HG03139 (cell line): ENCODE measurements around the gene CD300LG.
"Not testable (repeated sequence)": the region's sequence is repeated elsewhere in the genome, so short reads cannot be mapped to it uniquely, and the experiment has no call there.

ENCODE experiments used
- ATAC-seq: cut with Tn5 transposase; IDR thresholded peaks from one replicate; pipeline ENCODE4 v1.9.1; 2021; ENCODE audit not compliant: unreplicated experiment

The CD300LG gene

DNA sequence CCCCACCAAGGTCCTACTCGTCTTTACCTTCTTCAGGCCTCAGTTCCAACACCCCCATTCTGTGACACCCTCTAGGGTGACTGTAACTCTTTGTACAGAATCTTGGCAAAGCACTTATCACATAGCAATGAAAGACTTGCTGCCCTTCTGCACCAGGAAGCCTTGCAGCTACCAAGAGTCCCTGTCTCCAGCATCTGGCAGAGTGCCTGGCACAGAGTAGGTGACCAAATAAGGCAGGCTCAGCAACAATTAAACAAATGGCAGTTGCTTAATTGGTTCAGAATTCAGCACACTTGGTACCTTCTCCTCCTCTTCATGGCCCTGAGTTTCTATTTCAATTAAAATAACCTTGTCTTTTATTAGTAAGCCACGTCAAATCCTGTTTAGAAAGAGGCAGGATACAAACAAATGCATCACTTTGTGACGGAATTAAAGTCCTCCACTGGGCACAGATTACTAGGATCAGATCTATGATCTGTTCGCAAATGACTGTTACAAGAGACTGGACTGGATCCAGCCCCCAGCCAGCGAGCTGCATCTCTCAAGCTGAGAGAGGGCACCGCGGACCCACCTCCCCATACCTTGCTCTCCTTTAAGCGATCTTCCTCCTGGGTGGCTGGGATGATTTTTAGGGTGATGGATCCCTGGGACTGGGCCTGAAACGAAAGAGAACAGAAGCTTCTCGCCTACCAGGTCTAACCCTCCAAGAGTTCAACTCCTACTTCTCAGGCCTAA is 23.5 kb upstream of the CD300LG start:
- no peak for ATAC-seq

- ATAC-seq = no peak
These were observed 21.4 kb upstream of the CD300LG start for GRCh38 chr17:43825567-43825966.

- no peak for ATAC-seq
These were observed 20.8 kb upstream of the CD300LG start for GRCh38 chr17:43826206-43826605.

- ATAC-seq = no peak
These were observed 19.4 kb upstream of the CD300LG start for GRCh38 chr17:43827596-43827995.

- ATAC-seq = no peak
These were observed 17.2 kb upstream of the CD300LG start for GRCh38 chr17:43829738-43830137.

DNA sequence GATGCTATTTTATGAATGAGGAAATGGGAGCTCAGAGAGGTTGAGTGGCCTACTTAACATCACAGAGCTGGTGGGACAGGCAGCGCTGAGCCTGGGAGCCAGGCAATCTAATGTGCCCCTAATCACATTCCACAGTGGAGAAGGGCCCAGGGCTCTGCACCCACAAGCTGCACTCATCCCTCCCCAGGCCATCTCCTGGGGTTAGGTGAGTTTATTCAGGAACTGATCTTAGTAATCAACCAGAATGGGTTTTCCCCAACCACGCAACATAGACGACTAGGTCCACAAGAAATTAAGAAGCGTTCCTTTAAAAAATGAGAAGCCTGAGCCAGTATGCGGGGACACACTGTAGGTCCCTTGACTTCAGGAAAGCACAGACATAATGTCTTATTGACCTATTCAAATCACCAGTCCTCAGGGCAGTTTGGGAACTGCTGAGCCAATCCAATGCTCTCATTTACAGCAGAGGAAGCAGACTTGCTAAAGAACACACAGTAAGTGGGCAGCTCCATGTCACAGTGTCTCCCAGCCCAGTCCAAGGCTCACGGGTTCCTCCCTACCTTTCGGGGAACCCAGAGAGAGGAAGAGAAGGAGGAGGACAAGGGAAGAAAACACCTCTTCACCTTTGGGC is 16.4 kb upstream of the CD300LG start:
- no peak for ATAC-seq

- ATAC-seq = no peak
These were observed 15.3 kb upstream of the CD300LG start for GRCh38 chr17:43831633-43832032.

GRCh38 chr17:43832168-43832975 is 14.6 kb upstream of the CD300LG start:
- no peak for ATAC-seq

GRCh38 chr17:43832976-43833829 is 13.8 kb upstream of the CD300LG start, which contains the start of gene MPP3:
MPP3 (minus strand) TSS chr17:43833146; CDS start chr17:43831906, 1,240 bp downstream.
- ATAC-seq = no peak

DNA sequence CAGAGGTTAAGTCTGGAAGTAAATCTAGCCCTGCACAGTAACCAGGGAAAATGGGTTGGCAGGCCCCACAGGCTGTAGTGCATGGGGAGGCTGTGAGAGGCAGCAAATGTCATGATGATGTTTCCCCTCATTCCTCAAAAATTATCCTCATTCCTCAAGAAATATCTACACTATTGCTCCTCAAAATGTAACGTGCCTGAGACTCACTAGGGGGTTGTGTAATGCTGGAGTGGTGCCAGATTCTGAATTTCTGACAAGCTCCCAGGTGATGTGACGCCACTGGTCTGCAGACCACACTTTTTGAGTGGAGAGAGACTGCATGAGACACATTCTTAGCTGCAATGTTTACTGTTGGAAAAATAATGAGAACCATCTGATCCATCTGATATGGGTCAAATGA is 12.9 kb upstream of the CD300LG start:
- no peak for ATAC-seq

DNA sequence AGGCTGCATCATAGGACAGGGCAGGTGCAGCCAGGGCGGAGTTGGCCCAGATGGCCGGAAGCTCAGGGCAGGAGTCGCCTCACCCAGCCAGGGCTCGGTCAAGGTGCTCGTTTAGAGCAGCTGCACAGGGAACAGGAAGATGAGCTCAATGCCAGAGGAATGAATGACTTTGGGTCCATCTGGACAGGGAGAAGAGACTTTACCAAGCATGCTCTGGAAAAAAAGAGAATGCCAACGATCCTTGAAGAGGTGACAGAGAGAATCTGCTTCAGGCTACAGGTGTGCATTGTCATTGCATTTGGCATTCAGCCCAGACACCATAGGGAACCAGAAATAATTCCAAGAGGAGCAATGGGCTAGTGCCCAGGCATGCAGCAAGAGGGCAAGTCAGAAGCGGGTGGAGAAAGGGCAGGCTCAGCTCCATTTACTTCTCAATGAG is 7.3 kb upstream of the CD300LG start:
- ATAC-seq = no peak

DNA sequence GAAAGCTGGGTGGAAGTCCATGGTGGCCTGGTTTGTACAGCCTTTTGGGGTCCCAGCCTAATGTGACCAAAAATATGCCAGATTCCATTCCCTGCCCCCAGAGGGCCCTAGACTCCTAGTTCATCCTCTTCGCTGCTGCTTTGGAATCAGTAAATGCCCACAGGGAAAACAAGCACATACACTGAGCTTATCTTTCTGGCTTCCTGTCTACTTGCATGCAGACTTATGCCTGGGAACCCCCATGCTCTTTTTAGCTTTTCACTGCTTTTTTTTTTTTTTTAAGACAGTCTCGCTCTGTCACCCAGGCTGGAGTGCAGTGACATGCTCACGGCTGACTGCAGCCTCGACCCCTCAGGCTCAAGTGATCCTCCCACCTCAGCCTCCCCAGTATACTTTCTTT is 6.2 kb upstream of the CD300LG start:
- no peak for ATAC-seq

- no peak for ATAC-seq
These were observed 5.7 kb upstream of the CD300LG start for GRCh38 chr17:43841282-43841681.

DNA sequence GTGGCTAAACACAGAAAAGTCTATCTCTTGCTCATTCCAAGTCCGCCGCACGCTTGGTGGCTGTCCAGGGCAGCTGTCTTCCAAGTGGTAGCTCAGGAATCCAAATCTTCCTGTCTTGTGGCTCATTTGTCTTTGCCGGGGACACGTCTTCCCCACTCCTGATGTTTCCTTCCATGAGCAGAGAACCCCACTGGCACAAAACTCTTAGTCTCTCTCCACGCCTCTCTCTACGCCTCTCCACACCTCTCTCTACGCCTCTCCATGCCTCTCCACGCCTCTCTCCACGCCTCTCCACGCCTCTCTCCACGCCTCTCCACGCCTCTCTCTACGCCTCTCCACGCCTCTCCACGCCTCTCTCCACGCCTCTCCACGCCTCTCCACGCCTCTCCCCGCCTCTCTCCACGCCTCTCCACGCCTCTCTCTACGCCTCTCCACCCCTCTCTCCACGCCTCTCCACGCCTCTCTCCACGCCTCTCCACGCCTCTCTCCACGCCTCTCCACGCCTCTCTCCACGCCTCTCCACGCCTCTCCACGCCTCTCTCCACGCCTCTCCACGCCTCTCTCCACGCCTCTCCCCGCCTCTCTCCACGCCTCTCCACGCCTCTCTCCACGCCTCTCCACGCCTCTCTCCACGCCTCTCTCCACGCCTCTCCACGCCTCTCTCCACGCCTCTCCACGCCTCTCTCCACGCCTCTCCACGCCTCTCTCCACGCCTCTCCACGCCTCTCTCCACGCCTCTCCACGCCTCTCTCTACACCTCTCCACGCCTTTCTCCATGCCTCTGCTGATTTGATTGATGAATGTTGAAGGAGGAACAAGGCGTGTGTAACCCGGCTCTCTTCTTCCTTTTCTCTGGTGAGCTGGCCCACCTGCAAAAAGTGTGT is 4.6 kb upstream of the CD300LG start:
- not testable (repeated sequence) for ATAC-seq

DNA sequence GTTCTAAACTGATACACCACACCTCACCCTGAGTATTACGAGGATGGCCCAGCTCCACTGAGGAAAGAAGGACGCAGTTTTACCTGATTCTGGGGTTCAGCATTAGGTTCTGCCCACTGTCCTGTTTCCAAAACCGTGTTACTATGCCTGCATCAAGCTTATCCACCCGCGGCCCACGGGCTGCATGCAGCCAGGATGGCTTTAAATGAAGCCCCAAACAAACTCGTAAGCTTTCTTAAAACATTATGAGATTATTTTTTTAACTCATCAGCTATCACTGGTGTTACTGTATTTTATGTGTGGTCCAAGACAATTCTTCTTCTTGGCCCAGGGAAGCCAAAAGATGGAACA is 4.0 kb upstream of the CD300LG start:
- ATAC-seq = no peak

DNA sequence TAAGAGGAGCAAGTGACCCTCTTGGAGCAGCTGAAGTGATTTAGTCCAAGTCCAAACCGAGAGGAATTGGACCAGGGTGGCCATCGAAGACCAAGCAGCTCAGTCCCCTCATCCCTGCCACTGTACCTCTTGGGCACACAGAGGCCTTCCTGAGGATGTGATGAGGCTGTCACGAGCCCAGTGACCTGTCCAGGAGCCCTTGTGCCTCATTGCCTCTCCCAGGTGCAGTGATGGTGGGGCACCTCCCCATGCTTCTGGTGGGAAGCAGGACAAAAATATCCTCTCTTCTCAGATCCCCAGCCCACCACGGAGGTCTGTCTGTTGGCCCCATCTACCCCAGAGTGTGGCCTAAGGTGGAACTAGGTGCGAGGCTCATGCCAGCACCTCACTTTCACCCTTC is 2.7 kb upstream of the CD300LG start:
- ATAC-seq = no peak

DNA sequence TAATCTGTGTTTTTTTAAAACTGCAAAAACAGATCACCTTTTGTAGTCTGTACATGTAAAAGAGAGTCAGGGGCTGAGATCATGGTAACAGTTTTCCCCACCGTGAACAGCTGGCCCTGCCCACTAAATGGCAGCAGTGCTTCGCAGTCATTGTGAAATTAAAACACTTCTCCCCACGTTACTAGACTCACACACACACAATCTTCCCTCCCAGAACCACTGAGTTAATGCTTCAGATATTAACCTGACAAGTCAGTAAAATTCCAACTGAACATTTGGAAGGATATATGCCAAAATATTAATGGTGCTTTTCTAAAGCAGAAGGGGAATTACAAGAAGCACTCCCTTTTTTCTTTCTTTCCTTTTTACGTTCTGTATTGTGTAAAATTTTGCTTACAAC is 1.2 kb upstream of the CD300LG start:
- ATAC-seq = no peak

GRCh38 chr17:43846221-43846712 is 709 bp upstream of the CD300LG start:
- no peak for ATAC-seq

GRCh38 chr17:43848601-43849000 is 1.6 kb downstream of the CD300LG start:
- no peak for ATAC-seq

DNA sequence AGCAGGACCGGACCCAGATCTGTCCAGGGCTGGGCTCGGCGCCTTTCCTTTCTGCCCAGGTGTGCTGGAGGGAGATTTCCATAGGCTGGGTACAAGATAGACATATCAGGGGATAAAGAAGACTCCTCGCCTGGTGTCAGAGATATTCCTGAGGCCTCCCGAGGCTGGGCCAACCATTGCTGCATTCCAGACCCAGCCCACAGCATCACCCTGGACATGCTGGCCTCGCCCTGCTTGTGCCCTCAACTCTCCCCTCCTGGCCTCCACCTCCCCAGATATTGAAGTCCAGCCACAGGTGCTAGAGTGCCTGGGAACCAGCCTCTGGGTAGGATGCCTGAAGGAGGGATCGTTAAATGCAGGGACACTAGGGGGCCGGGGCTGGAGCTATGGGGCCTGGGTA is 2.1 kb downstream of the CD300LG start:
- no peak for ATAC-seq
